GM19238 (cell line): ENCODE measurements around the gene NIPA2.
A peak's percentile ranks its signal among the peaks of the same experiment; 100 is the strongest.

Experiments
- DNase-seq: peaks from one replicate; pipeline ENCODE4 v3.0.0; 2011; ENCODE audit warnings: low spot score; ENCODE audit not compliant: insufficient read length

Gene NIPA2

DNA sequence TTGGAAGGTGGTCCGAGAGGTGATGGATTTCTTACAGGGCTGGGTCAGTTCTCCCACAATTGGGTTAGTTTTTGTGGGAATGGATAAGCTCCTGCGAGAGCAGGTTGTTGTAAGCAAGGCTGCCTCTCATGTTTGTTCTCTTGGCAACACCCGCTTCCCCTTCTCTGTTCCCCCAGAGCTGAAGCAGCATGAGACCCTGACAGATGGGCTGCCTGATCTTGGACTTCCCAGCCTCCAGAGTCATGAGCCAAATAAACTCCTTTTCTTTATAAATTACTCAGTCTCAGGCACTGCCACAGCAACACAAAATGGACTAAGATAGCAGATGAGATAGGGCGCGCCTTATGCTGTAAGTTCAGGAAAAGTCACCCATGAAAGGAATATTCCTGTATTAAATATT, 38.7 kb downstream of the NIPA2 start:
- no peak for DNase-seq

GRCh38 chr15:22877607-22878006, 39.1 kb downstream of the NIPA2 start:
- no peak for DNase-seq

- no peak for DNase-seq
Observed at GRCh38 chr15:22878103-22878502, 39.6 kb downstream of the NIPA2 start.

DNA sequence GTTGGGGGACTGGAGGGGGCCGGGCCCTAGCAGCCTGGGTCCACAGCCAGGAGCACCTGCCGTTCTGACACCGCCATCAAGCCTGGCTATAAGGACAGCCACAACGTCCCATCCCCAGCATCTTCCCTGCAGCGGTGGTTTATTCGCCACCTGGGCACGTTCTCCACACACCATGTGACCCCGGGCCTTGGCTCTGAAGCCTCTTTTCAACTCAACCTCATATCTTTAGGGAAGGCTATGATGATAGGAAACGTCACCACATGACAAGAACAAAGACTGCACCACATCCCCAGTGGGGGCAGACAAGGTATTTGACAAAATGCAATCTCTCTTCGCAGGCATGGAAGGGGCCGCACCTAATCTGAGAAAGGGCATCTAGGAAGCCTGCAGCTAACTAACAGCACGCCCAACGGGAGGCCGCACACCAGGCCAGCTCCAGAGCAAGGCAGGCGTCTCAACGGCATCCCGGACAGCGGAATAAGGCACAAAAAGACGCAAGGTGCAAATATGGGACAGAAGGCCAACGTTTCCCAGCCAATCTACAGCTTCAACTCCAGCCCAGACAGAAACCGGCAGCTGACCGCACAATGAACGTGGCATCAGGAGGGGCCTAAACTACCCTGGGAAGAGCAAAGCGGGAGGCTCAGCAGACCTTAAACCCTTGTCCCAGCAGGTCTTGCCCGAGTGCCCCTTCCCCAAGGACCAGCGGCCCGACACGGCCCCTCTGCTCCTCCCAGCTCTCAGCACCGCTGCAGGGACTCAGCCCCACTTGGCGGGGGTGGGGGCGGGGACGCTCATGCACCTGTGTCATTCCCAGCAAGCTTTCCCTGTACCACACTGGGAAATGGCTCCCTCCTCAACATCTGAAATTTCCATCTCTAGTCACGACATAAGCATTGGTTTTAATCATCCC, 41.9 kb downstream of the NIPA2 start:
- DNase-seq: no peak

DNA sequence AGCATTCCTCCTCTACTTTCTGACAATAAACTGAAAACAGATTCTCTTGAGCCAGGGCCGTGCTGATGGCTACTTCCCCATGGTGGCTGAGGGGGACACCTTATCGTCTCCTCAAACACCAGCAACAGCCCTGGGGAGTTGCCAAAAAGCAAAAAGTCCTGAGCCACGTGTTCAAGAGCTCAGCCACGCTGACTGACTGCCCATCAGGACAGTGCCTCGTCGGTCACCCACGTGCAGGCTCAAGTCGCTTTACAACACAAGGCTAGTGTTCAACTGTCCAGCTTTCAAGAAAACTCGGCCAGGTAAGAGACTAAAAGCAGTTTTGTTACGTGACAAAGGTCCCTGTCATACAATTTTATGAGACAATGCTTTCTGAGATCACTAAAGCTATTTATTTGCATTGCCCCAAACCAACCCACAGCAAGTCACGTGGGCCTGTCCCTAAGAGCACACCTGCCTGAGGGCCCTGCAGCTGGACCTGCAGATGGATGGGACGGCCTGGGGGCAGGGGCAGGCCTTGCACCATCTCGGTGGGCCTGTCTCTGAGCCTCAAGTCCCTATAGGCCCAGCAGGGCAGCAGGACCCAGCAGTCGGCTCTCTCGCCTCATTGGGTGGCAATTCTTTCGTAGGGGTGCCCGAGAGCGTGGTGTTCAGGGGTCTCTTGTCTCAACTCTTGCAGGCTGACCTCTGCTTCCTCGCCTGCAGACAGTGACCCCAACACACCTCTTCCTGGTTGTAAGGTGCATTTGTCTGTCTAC, 42.7 kb downstream of the NIPA2 start:
- no peak for DNase-seq

- no peak for DNase-seq
Observed at GRCh38 chr15:22881739-22882440, 43.4 kb downstream of the NIPA2 start.

DNA sequence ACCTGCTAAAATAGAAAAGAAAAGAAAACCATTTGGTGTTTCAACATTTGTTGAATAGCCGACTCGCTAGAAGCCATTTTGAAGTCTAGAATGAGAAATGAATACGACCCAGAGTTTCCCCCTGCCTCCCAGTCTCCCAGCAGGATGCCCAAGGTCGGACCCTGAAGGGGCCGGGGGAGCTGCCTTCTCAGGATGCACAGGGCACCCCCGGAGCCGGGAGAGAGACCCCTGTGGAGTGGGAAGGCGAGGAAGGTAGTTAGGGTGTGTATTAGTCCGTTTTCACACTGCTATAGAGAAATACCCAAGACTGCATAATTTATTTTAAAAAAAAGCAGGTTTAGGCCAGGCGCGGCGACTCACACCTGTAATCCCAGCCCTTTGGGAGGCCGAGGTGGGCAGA, 44.7 kb downstream of the NIPA2 start:
- no peak for DNase-seq

- no peak for DNase-seq
Observed at GRCh38 chr15:22884344-22884743, 45.9 kb downstream of the NIPA2 start.

- DNase-seq: no peak
Observed at GRCh38 chr15:22885120-22885519, 46.7 kb downstream of the NIPA2 start.

- no peak for DNase-seq
Observed at GRCh38 chr15:22887157-22887951, 48.9 kb downstream of the NIPA2 start.

GRCh38 chr15:22888120-22888859, 49.8 kb downstream of the NIPA2 start:
- DNase-seq: no peak

- DNase-seq: no peak
Observed at GRCh38 chr15:22889146-22889818, 50.8 kb downstream of the NIPA2 start.

GRCh38 chr15:22890296-22890695, 51.8 kb downstream of the NIPA2 start:
- no peak for DNase-seq

- DNase-seq: no peak
Observed at GRCh38 chr15:22891426-22892210, 53.2 kb downstream of the NIPA2 start.

DNA sequence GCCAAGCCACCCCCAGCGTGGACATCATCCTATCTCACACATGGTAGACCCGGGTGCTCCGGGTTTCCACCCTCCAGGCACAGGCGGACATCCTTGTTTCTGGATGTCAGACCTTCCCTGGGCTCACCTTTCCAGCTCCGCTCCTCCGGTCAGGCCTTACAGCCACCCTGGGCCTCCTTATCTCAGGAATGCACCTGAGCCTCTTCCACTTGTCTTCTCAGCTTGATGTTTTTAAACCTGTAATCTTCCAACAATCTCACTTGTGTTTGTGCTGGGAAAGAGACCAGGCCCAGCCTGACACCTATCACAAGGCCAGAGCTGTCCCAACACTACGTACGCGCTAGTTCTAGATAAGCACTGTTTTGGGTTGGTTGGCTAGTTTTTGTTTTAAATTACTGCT, 53.9 kb downstream of the NIPA2 start:
- no peak for DNase-seq

GRCh38 chr15:22893081-22893480, 54.6 kb downstream of the NIPA2 start:
- no peak for DNase-seq

- no peak for DNase-seq
Observed at GRCh38 chr15:22893881-22894280, 55.4 kb downstream of the NIPA2 start.

GRCh38 chr15:22895465-22896190, 57.2 kb downstream of the NIPA2 start:
- peak; percentile 27 for DNase-seq
